Transverse colon (tissue), 3 donors: ENCODE data around the gene PXN.

Experiments used
- CTCF ChIP-seq, 5 experiments: fragments of 200-600 bp in 3 of 5; fragments of 450-650 bp in 2 of 5; sonication (generic) in 3 of 5; IDR thresholded peaks; 1 replicate in 2 of 5; 2 replicates in 3 of 5; pipeline ENCODE4 v1.5.1; 2016 to 2017; ENCODE audit warnings: antibody characterized with exemption in 5 of 5, inconsistent platforms in 3 of 5, mild to moderate bottlenecking in 2 of 5, moderate library complexity in 1 of 5
- POLR2A ChIP-seq: fragments of 450-650 bp; IDR thresholded peaks from one replicate; pipeline ENCODE4 v1.6.1; 2016; ENCODE audit warnings: antibody characterized with exemption, mild to moderate bottlenecking, moderate library complexity

GRCh38 chr12:120247621-120248030 lies 17.9 kb downstream of the PXN start:
- no peak for TF ChIP-seq CTCF (IDR thresholded peaks at IDR 0.05)
- no peak for TF ChIP-seq POLR2A
